Chondrocyte (in vitro differentiated cells): Measurements from ENCODE around the gene ALKBH1. TPM values are rescaled to one million over a fixed set of nuclear protein-coding genes. Genes with fewer than 3 reads are reported as not detected.
"Not testable (repeated sequence)": the region's sequence is repeated elsewhere in the genome, so short reads cannot be mapped to it uniquely, and the experiment has no call there.

Experiments
- DNase-seq: peaks from one replicate; pipeline ENCODE4 v3.0.0; 2021; ENCODE audit warnings: mixed read lengths, low spot score
- H3K27ac Mint-ChIP-seq: one replicate; pipeline ENCODE4 v1.8.0; 2021; ENCODE audit warnings: mild to moderate bottlenecking, moderate library complexity, mixed read lengths; ENCODE audit not compliant: unreplicated experiment
- H3K27me3 Mint-ChIP-seq: 2 replicates; pipeline ENCODE4 v1.8.0; 2021; ENCODE audit warnings: low read depth, mixed read lengths
- H3K36me3 Mint-ChIP-seq: 2 replicates; pipeline ENCODE4 v1.8.0; 2021; ENCODE audit warnings: low read depth, mixed read lengths
- H3K4me1 Mint-ChIP-seq: 2 replicates; pipeline ENCODE4 v1.8.0; 2021; ENCODE audit warnings: low read depth, mild to moderate bottlenecking, mixed read lengths
- H3K4me3 Mint-ChIP-seq: one replicate; pipeline ENCODE4 v1.8.0; 2021; ENCODE audit warnings: mild to moderate bottlenecking, moderate library complexity, mixed read lengths; ENCODE audit not compliant: unreplicated experiment
- H3K9me3 Mint-ChIP-seq: 2 replicates; pipeline ENCODE4 v1.8.0; 2021; ENCODE audit warnings: low read depth, mixed read lengths
- total RNA-seq: library from RNA; stranded (reverse); gene quantifications from 3 replicates; pipeline ENCODE4 v1.2.1, GENCODE V29; 2021
- TF ChIP-seq, protein P1 (sequence below): fragments of 200-600 bp; sonication (generic); IDR thresholded peaks from 2 replicates; pipeline ENCODE4 v1.5.0; 2021; ENCODE audit warnings: antibody characterized with exemption, mild to moderate bottlenecking, moderate library complexity

The ALKBH1 gene
- total RNA-seq, 1 donor from 2014 or later: 7.6 TPM

DNA sequence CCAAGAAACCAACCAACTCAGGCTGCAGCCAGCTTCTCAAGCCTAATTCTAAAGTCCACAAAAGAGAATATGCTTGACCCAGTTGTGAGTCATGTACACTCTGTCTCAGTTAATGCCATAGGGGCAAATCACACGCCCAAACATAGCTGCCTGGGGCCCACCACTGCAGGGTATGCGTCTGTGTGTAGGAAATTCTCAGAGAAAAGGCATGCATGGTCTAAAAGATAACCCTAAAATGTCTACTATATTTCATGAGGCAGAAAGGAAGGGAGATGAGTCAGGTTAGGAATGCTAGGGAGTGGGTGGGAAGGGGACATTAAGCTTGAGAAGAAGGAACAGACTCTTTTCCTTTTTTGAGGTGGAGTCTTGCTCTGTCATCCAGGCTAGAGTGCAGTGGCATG is 69.1 kb downstream of the ALKBH1 start:
- Mint-ChIP-seq H3K27me3 (no peaks in the 10 kb centered on the region), H3K4me3 (no peak overlapping the region), H3K4me1 (peaks cover 15% of the 10 kb centered on the region), H3K27ac (peak overlapping the region; percentile 85), H3K36me3 (no peaks in the 10 kb centered on the region), H3K9me3 (peaks cover 5% of the 10 kb centered on the region)
- TF ChIP-seq, protein P1, sequence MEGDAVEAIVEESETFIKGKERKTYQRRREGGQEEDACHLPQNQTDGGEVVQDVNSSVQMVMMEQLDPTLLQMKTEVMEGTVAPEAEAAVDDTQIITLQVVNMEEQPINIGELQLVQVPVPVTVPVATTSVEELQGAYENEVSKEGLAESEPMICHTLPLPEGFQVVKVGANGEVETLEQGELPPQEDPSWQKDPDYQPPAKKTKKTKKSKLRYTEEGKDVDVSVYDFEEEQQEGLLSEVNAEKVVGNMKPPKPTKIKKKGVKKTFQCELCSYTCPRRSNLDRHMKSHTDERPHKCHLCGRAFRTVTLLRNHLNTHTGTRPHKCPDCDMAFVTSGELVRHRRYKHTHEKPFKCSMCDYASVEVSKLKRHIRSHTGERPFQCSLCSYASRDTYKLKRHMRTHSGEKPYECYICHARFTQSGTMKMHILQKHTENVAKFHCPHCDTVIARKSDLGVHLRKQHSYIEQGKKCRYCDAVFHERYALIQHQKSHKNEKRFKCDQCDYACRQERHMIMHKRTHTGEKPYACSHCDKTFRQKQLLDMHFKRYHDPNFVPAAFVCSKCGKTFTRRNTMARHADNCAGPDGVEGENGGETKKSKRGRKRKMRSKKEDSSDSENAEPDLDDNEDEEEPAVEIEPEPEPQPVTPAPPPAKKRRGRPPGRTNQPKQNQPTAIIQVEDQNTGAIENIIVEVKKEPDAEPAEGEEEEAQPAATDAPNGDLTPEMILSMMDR: no peak
- DNase-seq: no peak

DNA sequence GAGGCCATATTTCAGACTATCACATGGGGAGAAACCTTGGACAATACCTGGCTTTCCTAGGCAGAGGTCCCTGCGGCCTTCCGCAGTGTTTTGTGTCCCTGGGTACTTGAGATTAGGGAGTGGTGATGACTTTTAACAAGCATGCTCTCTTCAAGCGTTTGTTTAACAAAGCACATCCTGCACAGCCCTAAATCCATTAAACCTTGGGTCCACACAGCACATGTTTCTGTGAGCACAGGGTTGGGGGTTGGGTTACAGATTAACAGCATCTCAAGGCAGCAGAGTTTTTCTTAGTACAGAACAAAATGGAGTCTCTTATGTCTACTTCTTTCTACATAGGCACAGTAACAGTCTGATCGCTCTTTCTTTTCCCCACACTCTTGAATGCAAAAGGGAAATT is 72.0 kb downstream of the ALKBH1 start:
- not testable (repeated sequence) for H3K36me3 Mint-ChIP-seq, DNase-seq, H3K27ac Mint-ChIP-seq, H3K4me3 Mint-ChIP-seq, H3K27me3 Mint-ChIP-seq, H3K9me3 Mint-ChIP-seq
- peaks cover 10% of the 10 kb centered on the region for H3K4me1 Mint-ChIP-seq

DNA sequence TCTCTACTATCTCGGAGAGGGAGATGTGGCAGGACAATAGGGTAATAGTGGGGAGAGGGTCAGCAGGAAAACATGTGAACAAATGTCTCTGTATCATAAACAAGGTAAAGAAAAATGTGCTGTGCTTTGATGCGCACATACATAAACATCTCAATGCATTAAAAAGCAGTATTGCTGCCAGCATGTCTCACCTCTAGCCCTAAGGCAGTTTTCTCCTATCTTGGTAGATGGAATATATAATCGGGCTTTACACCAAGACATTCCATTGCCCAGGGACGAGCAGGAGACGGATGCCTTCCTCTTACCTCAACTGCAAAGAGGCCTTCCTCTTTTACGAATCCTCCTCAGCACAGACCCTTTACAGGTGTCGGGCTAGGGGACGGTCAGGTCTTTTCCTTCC is 72.4 kb downstream of the ALKBH1 start:
- H3K27me3 Mint-ChIP-seq, H3K36me3 Mint-ChIP-seq, H3K9me3 Mint-ChIP-seq, H3K27ac Mint-ChIP-seq, H3K4me3 Mint-ChIP-seq, DNase-seq: not testable (repeated sequence)
- H3K4me1 Mint-ChIP-seq: peaks cover 10% of the 10 kb centered on the region

DNA sequence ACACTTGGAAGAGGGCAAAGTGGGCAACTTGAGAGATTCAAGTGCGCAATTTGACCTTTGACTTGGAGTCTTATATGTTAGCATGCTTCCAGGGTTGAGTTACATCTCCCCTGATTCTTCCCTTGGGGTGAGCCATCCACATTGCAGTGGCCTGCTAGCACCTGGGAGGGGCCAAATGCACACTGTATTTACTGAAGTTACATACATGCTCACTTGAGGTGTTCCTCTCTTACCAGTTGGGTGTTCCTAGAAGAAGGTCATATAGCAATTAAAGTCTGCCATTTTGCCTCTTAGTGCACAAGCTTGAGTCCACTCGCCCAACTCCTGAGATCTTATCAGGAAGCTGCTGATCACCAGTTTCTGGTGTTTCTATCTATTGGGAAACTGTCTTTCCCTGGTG is 77.7 kb downstream of the ALKBH1 start:
- TF ChIP-seq, protein P1: no peak
- DNase-seq: no peak
- H3K9me3 Mint-ChIP-seq: peaks cover 14% of the 10 kb centered on the region
- no peak overlapping the region for H3K27ac Mint-ChIP-seq
- H3K27me3 Mint-ChIP-seq: no peaks in the 10 kb centered on the region
- H3K36me3 Mint-ChIP-seq: no peaks in the 10 kb centered on the region
- no peak overlapping the region for H3K4me3 Mint-ChIP-seq
- H3K4me1 Mint-ChIP-seq: no peaks in the 10 kb centered on the region

DNA sequence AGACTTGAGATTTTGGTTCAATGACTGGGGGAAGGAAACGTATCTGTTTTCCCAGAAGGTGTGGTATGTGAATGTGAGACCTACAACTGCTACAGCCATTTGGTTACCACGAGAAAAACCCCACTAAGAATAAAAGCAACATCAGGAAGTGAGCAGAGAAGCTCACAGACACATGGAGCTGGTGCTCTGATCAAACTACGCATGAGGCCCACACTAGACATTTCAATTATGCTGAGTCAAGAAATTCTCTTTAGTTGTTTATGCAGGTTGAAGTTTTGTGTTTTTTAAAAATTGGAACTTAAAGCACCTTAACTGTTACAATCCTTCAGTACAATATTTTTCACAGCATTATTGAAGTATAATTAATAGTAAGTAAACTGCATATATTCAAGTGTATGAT is 82.5 kb downstream of the ALKBH1 start:
- no peaks in the 10 kb centered on the region for H3K4me1 Mint-ChIP-seq
- peaks cover 8% of the 10 kb centered on the region for H3K9me3 Mint-ChIP-seq
- TF ChIP-seq, protein P1: no peak
- no peak for DNase-seq
- no peaks in the 10 kb centered on the region for H3K27me3 Mint-ChIP-seq
- H3K4me3 Mint-ChIP-seq: no peak overlapping the region
- H3K27ac Mint-ChIP-seq: no peak overlapping the region
- no peaks in the 10 kb centered on the region for H3K36me3 Mint-ChIP-seq

DNA sequence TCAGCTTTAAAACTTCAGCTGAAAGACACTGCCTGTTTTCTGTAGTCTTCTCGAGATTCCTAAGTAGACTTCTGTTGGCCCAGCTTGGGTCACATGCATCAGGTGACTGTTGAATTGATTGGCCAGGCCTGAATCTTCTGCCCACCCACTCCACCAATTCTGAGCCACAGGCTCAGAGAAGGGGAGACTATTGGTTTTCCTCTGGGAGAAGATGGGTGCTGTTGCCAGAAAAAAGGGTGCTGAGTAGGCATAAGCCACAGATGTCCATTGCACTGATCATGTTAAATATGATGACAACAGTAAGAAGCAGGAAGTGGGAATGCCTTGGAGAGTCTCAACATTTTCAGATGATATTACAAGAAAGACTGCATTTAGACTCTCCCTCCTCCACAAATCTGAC is 84.6 kb downstream of the ALKBH1 start:
- TF ChIP-seq, protein P1: no peak
- no peaks in the 10 kb centered on the region for H3K4me1 Mint-ChIP-seq
- no peak overlapping the region for H3K27ac Mint-ChIP-seq
- H3K4me3 Mint-ChIP-seq: no peak overlapping the region
- DNase-seq: no peak
- no peaks in the 10 kb centered on the region for H3K36me3 Mint-ChIP-seq
- H3K27me3 Mint-ChIP-seq: no peaks in the 10 kb centered on the region
- H3K9me3 Mint-ChIP-seq: no peaks in the 10 kb centered on the region

Other genes starting within 250 kb of the ALKBH1 start
- 85.0 to 107 TPM (median 85.7 TPM) in 3 replicates for gene AHSA1, start 249.9 kb downstream of the ALKBH1 start, total RNA-seq
- gene ISM2, start 209.2 kb downstream of the ALKBH1 start, total RNA-seq: 0.20 to 0.26 TPM in 2 of 3 replicates, not detected in the other
- 25.3 to 30.1 TPM (median 29.1 TPM) in 3 replicates for gene SPTLC2, start 91.4 kb downstream of the ALKBH1 start, total RNA-seq
- gene SLIRP, start 80 bp upstream of the ALKBH1 start, total RNA-seq: 64.6 to 101 TPM (median 79.5 TPM) in 3 replicates
- 54.8 to 63.0 TPM (median 61.7 TPM) in 3 replicates for gene SNW1, start 53.1 kb upstream of the ALKBH1 start, total RNA-seq
- gene ADCK1, start 92.1 kb upstream of the ALKBH1 start, total RNA-seq: 7.3 to 7.7 TPM (median 7.5 TPM) in 3 replicates